HG03097 (cell line): ENCODE measurements around the gene CRY2.

Experiments
- ATAC-seq: cut with Tn5 transposase; IDR thresholded peaks from one replicate; pipeline ENCODE4 v1.9.1; 2021; ENCODE audit not compliant: unreplicated experiment, low FRiP score

Gene CRY2

DNA sequence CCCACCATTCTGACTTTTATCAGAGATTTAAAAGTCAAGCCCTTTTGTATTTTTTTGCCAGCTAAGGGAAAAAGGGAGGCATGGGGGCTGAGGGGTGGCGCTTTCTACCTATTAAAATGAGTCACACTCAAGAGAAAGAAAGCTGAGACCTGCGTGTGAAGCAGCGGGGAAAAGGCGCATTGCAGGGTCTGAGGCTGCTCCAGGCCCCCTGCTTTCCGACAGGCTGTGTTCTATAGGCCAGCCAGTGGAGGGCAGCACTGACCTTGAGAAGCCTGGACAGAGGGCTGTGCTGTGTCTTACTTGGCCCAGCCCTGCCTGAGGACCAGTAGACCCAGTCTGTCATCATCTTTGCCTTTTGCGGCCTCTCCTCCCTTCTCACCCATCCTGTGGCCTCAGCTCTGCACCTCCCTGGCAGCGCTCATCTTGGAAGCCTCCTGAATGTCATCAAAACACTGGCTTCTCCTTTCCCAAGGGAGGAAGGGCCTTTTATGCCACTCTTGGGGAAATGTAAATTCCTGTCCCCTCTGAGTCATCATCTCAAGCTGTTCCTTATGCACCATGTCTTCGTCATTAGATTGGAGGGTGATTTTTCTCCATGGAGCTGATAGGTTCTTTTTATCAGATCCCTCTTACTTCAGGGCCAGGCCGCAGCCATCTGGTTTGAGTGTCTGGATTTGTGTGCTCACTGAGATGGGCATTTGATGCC is 25.5 kb downstream of the CRY2 start:
- no peak for ATAC-seq

GRCh38 chr11:45876401-45876800 is 29.1 kb downstream of the CRY2 start:
- no peak for ATAC-seq

- no peak for ATAC-seq
Measured at GRCh38 chr11:45877221-45877620, 29.9 kb downstream of the CRY2 start.

GRCh38 chr11:45877845-45878244 is 30.6 kb downstream of the CRY2 start:
- ATAC-seq, result no peak

- no peak for ATAC-seq
Measured at GRCh38 chr11:45879803-45880686, 32.8 kb downstream of the CRY2 start.

- no peak for ATAC-seq
Measured at GRCh38 chr11:45880772-45881570, 33.7 kb downstream of the CRY2 start.

- ATAC-seq, result no peak
Measured at GRCh38 chr11:45881708-45882368, 34.6 kb downstream of the CRY2 start.

- ATAC-seq, result no peak
Measured at GRCh38 chr11:45884596-45885185, 37.4 kb downstream of the CRY2 start.

DNA sequence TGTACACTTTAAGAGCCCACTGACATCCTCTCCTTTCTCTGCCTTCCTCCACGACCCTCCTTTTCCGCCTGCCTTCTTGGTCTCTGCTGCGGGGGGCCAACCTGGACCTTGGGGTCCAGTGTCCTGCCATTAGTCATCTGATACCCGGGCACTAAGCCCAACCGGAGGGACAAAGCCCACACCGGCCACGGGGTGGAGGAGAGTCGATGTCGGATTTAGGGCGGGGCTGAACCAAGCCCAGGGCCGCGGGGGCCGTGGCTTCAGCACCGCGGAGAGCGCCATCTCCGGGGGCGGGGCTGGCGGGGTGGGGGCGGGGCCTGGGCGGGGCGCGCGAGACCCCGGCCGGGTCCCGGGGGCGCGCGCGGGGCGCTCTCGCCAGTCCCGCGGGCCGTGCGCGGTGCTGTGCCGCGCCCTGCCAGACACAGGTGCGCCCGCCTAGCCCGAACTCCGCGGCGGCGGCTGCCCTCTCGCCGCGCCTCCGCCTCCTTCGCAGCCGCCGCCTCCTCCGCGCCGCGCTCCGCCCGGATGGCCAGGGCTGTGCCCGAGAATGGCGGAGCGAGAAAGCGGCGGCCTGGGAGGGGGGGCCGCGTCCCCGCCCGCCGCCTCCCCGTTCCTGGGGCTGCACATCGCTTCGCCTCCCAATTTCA is 38.1 kb downstream of the CRY2 start, which contains the start of gene MAPK8IP1:
MAPK8IP1 (plus strand) TSS at position 378 of the 647 bp plus-strand sequence; CDS start at position 548, 170 bp downstream.
- ATAC-seq, result no peak

DNA sequence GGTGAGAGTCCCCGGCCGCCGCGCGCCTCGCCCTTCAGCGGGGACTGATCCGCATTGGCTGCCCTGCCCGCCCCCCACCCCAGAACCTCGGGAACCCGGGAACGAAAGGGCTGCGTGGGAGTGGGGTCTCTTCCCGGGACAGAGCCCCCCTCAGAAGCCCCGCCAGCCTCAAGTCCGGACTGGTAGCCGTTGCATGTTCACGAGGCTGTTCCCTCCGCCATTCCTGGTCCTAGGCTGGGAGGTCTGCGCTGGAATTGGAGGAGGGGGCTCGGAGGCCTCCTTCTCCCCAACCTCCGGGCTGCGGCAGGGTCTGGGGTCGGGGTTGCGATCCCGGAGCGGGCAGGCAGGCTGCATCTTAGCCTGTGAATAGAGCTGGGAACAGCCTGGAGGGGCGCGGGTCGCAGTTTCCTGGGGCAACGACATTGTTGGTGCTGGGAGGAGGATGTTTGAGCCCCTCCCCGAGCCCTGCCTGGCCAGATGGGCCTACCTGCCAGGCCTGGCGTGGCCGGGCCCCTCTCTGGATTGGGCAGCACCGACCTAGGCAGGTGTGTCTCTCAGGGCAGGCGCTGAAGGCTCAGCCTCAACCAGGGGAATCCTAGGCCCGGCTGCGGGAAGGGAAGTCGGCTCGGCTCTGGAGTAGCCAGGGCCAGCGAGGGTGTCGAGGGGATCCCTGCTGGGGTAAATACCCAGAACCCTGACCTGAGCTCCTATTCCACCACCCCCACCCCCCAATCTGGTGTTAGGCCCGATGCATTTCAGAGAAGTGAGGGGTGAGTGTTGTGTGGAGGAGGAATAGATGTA is 38.8 kb downstream of the CRY2 start:
- no peak for ATAC-seq

DNA sequence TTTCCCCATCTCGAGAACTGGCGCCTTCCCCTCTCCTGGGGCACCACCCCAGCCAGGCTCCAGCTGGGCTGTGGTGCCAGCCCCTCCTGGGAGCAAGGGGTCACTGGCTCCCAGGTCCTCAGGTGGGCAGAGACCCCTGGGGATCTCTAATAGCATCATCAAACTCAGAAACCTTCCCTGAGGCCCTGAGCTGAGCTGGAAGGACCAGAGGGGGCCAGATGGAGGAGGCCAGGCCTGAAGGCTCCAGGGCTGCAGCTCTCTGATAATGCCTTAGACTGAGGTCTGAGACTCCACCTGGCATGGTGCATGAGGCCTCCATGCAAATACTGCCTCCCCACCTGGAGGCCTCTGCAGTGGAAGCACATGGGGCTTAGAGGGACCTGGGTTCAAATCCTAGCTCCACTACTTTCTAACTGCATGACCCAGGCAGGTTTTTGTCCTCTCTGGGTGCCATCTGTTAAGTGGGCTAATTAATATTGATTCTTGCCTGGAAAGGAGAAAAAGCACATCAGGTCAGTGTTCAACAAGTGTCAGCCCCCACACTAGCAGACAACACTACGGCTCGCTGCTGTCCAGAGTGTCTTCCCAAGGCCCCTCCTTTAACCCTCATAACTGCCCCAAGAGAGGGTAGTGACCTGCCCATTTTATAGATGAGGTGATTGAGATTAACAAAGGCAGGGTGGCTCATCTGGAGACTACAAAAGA is 39.7 kb downstream of the CRY2 start:
- no peak for ATAC-seq

GRCh38 chr11:45887587-45887986 is 40.3 kb downstream of the CRY2 start:
- no peak for ATAC-seq

DNA sequence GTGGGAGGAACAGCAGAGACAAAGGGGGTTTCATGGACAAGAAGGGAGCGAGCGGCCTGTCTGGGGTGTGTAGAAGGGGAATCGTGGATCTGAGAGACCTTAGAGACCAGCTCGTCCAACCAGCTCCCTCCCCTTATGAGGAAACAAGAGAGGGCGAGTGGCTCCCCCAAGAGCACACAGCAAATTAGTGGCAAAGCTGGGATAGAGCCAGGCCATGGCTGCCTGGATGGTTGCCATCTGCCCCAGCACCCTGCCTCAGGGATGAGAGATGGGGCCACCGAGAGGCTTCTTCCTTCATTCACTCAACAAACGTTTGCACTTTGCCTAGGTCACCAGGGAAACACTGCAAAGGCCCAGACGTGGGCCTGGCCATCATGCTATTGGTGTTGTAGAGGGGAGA is 42.3 kb downstream of the CRY2 start:
- ATAC-seq, result no peak

GRCh38 chr11:45889966-45890365 is 42.7 kb downstream of the CRY2 start:
- ATAC-seq, result no peak

GRCh38 chr11:45890886-45891550 is 43.7 kb downstream of the CRY2 start:
- no peak for ATAC-seq

GRCh38 chr11:45892856-45893255 is 45.6 kb downstream of the CRY2 start:
- ATAC-seq, result no peak

DNA sequence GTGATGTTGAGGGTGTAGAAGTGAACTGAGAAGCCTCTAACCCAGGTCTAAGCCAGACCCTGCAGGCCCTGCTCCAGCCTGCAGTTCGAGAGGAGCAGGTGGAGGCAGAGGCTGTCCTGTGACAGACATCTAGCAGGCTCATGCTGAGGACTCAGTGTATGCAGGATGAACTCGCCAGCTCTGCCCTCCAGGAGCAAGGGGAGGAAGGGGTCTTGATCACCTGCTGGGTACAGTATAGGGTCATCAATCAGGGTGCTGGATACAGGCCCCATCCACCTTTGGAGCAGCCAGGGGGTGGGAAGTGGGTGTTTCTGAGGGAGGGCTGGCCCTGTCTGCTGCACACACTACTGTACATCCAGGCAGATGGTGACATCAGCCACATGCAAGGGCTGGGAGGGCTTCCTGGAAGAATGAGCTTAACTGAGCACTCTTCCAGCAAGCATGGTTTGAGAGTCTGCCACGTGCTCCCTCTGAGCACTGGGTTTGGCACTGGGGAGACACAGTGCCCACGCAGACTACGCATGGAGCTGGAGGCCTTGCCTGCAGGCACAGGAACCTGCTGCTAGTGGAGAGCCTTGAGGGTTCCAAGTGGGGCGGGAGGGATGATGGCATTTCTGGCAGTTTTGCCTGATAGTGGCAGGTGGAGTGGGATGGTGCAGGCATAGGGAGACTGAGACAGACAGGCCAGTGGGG is 47.4 kb downstream of the CRY2 start:
- ATAC-seq, result no peak
